SK-N-SH treated with all-trans-retinoic acid at 6 μM for 48 hours (cell line): ENCODE data around the gene TACR1.

Experiments
- ATAC-seq: fragments of 200-7000 bp; cut with Tn5 transposase; 3 replicates; pipeline ENCODE4 v1.9.1; 2020; ENCODE audit warnings: mild to moderate bottlenecking, moderate library complexity
- ARNTL ChIP-seq: fragments of 450-650 bp; formaldehyde crosslinking; IDR thresholded peaks from 2 replicates; pipeline ENCODE4 v1.5.0; 2020; ENCODE audit warnings: low read depth, mild to moderate bottlenecking, moderate library complexity, borderline replicate concordance
- BACH2 ChIP-seq: fragments of 250-450 bp; sonication (Bioruptor Pico); IDR thresholded peaks from 2 replicates; pipeline ENCODE4 v1.9.0; 2021; ENCODE audit warnings: mild to moderate bottlenecking, borderline replicate concordance
- CREB5 ChIP-seq: fragments of 250-450 bp; sonication (Bioruptor Pico); IDR thresholded peaks from 2 replicates; pipeline ENCODE4 v1.5.1; 2020; ENCODE audit warnings: low read depth, mild to moderate bottlenecking, moderate library complexity
- CSDC2 ChIP-seq: fragments of 250-450 bp; sonication (Bioruptor Pico); IDR thresholded peaks from 2 replicates; pipeline ENCODE4 v1.5.0; 2020; ENCODE audit warnings: mild to moderate bottlenecking, moderate library complexity
- CSRNP3 ChIP-seq: fragments of 250-450 bp; sonication (Bioruptor Pico); IDR thresholded peaks from 2 replicates; pipeline ENCODE4 v1.5.1; 2021; ENCODE audit warnings: mild to moderate bottlenecking, moderate library complexity
- ESRRG ChIP-seq: fragments of 250-450 bp; sonication (Bioruptor Pico); IDR thresholded peaks from 2 replicates; pipeline ENCODE4 v1.6.1; 2021; ENCODE audit warnings: mild to moderate bottlenecking
- GLIS3 ChIP-seq: fragments of 250-450 bp; sonication (Bioruptor Pico); IDR thresholded peaks from 2 replicates; pipeline ENCODE4 v1.5.0; 2020; ENCODE audit warnings: mild to moderate bottlenecking, moderate library complexity
- ISL1 ChIP-seq: fragments of 250-450 bp; sonication (Bioruptor Pico); IDR thresholded peaks from 2 replicates; pipeline ENCODE4 v2.1.2; 2022; ENCODE audit warnings: mild to moderate bottlenecking, moderate library complexity
- OSR1 ChIP-seq: fragments of 250-450 bp; sonication (Bioruptor Pico); IDR thresholded peaks from 2 replicates; pipeline ENCODE4 v1.8.0; 2022; ENCODE audit warnings: moderate library complexity, mild to moderate bottlenecking, inconsistent platforms
- POU6F1 ChIP-seq: fragments of 250-450 bp; sonication (Bioruptor Pico); IDR thresholded peaks from 2 replicates; pipeline ENCODE4 v1.8.0; 2021; ENCODE audit warnings: low read depth, mild to moderate bottlenecking, moderate library complexity, borderline replicate concordance
- PPARA ChIP-seq: fragments of 250-450 bp; sonication (Bioruptor Pico); IDR thresholded peaks from 2 replicates; pipeline ENCODE4 v1.5.0; 2020; ENCODE audit warnings: mild to moderate bottlenecking, borderline replicate concordance
- RARB ChIP-seq: fragments of 250-450 bp; sonication (Bioruptor Pico); IDR thresholded peaks from 2 replicates; pipeline ENCODE4 v1.8.0; 2021; ENCODE audit warnings: mild to moderate bottlenecking, moderate library complexity
- SNAI2 ChIP-seq: fragments of 250-450 bp; sonication (Bioruptor Pico); IDR thresholded peaks from 2 replicates; pipeline ENCODE4 v1.5.0; 2020; ENCODE audit warnings: mild to moderate bottlenecking, moderate library complexity
- TCF4 ChIP-seq: fragments of 250-450 bp; sonication (Bioruptor Pico); IDR thresholded peaks from 2 replicates; pipeline ENCODE4 v1.8.0; 2021; ENCODE audit warnings: mild to moderate bottlenecking, moderate library complexity, borderline replicate concordance
- TOX ChIP-seq: fragments of 250-450 bp; sonication (Bioruptor Pico); IDR thresholded peaks from 2 replicates; pipeline ENCODE4 v1.8.0; 2021; ENCODE audit warnings: mild to moderate bottlenecking, moderate library complexity, borderline replicate concordance
- TSHZ2 ChIP-seq: fragments of 250-450 bp; sonication (Bioruptor Pico); IDR thresholded peaks from 2 replicates; pipeline ENCODE4 v1.5.0; 2020; ENCODE audit warnings: mild to moderate bottlenecking, moderate library complexity
- ZC3H10 ChIP-seq: fragments of 250-450 bp; sonication (Bioruptor Pico); IDR thresholded peaks from 2 replicates; pipeline ENCODE4 v1.5.1; 2021; ENCODE audit warnings: mild to moderate bottlenecking, moderate library complexity
- ZFP3 ChIP-seq: fragments of 250-450 bp; sonication (Bioruptor Pico); IDR thresholded peaks from 2 replicates; pipeline ENCODE4 v1.5.0; 2020; ENCODE audit warnings: mild to moderate bottlenecking, moderate library complexity
- ZFP30 ChIP-seq: fragments of 450-650 bp; formaldehyde crosslinking; IDR thresholded peaks from 2 replicates; pipeline ENCODE4 v1.5.0; 2022; ENCODE audit warnings: mild to moderate bottlenecking, moderate library complexity
- ZNF565 ChIP-seq: fragments of 450-650 bp; formaldehyde crosslinking; conservative IDR thresholded peaks from 2 replicates; pipeline ENCODE4 v1.5.0; 2020; ENCODE audit warnings: low read depth, mild to moderate bottlenecking, moderate library complexity
- ZNF70 ChIP-seq: fragments of 450-650 bp; formaldehyde crosslinking; IDR thresholded peaks from 2 replicates; pipeline ENCODE4 v1.5.0; 2020; ENCODE audit warnings: mild to moderate bottlenecking, moderate library complexity
- ZNF8 ChIP-seq: fragments of 450-650 bp; formaldehyde crosslinking; IDR thresholded peaks from 2 replicates; pipeline ENCODE4 v1.5.0; 2020; ENCODE audit warnings: mild to moderate bottlenecking, moderate library complexity

Gene TACR1

GRCh38 chr2:75237296-75237695 lies 38.0 kb upstream of the TACR1 start:
- TF ChIP-seq CSDC2 (CRISPR knock-in tag) (no peak), CSRNP3 (CRISPR knock-in tag) (no peak), ZNF8 (CRISPR knock-in tag) (no peak), PPARA (no peak), ZC3H10 (no peak), CREB5 (CRISPR knock-in tag) (no peak), OSR1 (no peak)
- ATAC-seq, result no peak

GRCh38 chr2:75233965-75234364 lies 34.6 kb upstream of the TACR1 start:
- ATAC-seq, result no peak
- TF ChIP-seq ARNTL (CRISPR knock-in tag) (no peak), RARB (CRISPR knock-in tag) (no peak), CREB5 (CRISPR knock-in tag) (no peak), PPARA (no peak), TCF4 (CRISPR knock-in tag) (no peak), ZNF565 (CRISPR knock-in tag) (no peak), ZNF8 (CRISPR knock-in tag) (no peak), CSDC2 (CRISPR knock-in tag) (no peak), GLIS3 (CRISPR knock-in tag) (no peak), POU6F1 (CRISPR knock-in tag) (no peak), SNAI2 (CRISPR knock-in tag) (no peak), TOX (CRISPR knock-in tag) (no peak), ZFP3 (no peak), TSHZ2 (CRISPR knock-in tag) (no peak), ZC3H10 (no peak), ESRRG (CRISPR knock-in tag) (no peak), CSRNP3 (CRISPR knock-in tag) (no peak), OSR1 (no peak)

GRCh38 chr2:75226617-75227016 lies 27.3 kb upstream of the TACR1 start:
- ATAC-seq, result no peak
- TF ChIP-seq ZFP30 (no peak), TCF4 (CRISPR knock-in tag) (no peak), ISL1 (CRISPR knock-in tag) (no peak), CSDC2 (CRISPR knock-in tag) (no peak), ARNTL (CRISPR knock-in tag) (no peak), TSHZ2 (CRISPR knock-in tag) (no peak), ZNF70 (no peak), ZC3H10 (no peak), OSR1 (no peak), BACH2 (no peak), GLIS3 (CRISPR knock-in tag) (no peak), TOX (CRISPR knock-in tag) (no peak), ZNF565 (CRISPR knock-in tag) (no peak), POU6F1 (CRISPR knock-in tag) (no peak), PPARA (no peak), ESRRG (CRISPR knock-in tag) (no peak), SNAI2 (CRISPR knock-in tag) (no peak)
